ENCODE measurements around the gene BICD1.

BICD1 gene

DNA sequence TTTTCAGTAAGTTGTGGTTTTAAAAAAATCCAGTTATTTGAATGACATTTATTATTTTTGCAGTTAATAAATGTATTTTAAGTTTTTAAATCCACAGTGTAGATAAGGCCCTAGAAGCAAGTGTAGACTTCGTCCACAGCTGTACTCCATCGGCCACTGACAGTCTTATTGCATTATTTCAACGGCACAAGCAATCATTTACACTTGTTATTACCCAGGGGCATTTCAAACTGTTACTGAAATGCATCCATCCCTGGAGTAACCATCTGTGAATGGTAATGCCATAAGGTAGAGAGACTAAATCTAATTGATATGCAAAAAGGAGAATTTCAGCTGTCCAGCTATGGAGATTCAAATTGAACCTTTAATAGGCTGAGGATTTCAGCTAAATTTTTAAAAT is 48.4 kb downstream of the BICD1 start:
- TF ChIP-seq, protein P1, sequence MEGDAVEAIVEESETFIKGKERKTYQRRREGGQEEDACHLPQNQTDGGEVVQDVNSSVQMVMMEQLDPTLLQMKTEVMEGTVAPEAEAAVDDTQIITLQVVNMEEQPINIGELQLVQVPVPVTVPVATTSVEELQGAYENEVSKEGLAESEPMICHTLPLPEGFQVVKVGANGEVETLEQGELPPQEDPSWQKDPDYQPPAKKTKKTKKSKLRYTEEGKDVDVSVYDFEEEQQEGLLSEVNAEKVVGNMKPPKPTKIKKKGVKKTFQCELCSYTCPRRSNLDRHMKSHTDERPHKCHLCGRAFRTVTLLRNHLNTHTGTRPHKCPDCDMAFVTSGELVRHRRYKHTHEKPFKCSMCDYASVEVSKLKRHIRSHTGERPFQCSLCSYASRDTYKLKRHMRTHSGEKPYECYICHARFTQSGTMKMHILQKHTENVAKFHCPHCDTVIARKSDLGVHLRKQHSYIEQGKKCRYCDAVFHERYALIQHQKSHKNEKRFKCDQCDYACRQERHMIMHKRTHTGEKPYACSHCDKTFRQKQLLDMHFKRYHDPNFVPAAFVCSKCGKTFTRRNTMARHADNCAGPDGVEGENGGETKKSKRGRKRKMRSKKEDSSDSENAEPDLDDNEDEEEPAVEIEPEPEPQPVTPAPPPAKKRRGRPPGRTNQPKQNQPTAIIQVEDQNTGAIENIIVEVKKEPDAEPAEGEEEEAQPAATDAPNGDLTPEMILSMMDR (IDR thresholded peaks at IDR 0.05; ENCODE audit: low read depth, low read length) = no peak
- DNase-seq (ENCODE audit: extremely low read depth, low read depth) = no peak

DNA sequence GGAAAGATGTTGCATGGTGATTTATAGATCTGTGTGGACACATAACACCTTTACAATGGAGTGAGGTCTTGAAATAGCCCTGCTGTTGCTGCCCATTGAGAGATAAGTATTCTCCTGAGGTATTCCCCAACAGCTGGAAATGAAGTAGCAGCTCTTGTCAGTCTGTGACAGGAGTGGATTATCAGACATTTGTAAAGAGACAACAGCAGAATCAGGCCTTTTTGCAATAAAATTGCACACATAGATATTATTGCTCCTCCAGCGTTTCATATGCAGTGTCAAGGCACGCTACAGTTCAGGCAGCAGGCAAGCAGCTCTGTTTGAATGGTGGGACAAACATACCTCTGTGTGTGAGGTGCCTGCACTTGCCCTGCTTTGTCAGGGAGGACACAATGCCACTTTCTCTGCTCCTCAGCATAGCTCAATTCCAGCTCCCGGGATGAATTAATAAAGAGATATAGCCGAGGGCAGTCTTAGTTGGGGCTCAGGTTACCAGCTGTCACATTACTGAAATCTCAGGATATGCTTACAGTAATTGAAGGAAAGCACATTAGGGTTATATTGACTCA is 49.4 kb downstream of the BICD1 start:
- TF ChIP-seq, protein P1 (IDR thresholded peaks at IDR 0.05; ENCODE audit: low read depth, low read length) = no peak
- DNase-seq (ENCODE audit: extremely low read depth, low read depth) = no peak

DNA sequence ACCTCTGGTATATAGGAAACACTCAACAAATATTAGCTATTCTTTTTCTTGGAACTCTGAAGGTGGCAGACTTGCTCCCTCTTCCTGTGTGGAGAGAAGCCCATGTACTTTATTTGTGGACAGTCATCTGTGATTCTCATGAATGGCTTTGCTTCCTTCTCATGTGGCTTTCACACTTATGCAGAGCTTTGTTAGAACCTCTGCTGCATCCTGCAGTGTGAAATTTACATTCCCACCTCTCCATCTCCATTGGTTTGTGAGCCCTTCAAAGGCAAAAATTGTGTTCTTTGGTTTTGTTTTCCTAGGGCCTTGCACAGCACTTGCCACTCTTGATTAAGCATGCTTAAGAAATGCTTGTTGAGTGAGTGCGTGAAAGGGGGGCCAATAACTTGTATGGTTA is 51.9 kb downstream of the BICD1 start:
- no peak for DNase-seq (ENCODE audit: extremely low read depth, low read depth)
- TF ChIP-seq, protein P1 (IDR thresholded peaks at IDR 0.05; ENCODE audit: low read depth, low read length) = no peak

DNA sequence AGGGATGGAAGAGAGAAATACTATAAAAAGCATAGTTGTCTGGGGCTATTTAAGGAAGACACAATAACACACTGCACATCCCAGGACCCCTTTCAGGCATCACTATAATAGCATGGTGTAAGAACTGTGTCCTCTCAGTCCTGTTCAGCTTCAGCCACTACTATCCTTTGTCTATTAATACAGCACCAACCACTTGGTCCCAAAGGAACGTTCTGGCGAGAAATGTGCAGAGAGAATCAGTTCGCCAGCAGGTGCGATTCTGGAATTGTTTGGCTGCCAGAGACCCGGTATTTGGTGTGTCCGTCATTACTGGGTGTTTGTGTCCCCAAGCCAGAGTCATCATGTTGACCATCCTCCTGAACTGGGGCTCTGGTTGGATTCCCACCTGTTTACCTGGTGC is 52.7 kb downstream of the BICD1 start:
- TF ChIP-seq, protein P1 (IDR thresholded peaks at IDR 0.05; ENCODE audit: low read depth, low read length) = no peak
- DNase-seq (ENCODE audit: extremely low read depth, low read depth) = no peak

DNA sequence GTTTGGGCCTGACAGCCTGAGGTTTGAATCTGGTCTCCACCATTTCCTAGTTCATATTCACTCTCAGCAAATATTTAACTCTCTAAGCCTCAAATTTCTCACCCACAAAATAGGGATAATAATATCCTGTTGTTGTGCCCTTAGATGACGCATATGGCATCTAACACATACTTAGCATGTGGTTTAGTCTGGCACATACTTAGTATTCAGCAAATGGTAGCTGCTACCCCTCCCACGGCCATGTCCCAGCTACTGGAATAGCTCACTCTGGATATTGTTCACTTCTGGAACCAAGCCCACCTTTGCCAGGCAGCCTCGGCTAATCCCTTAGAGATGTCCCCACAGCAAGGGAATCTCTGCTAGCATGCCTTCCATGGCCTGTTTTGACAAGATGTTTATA is 53.3 kb downstream of the BICD1 start:
- no peak for DNase-seq (ENCODE audit: extremely low read depth, low read depth)
- TF ChIP-seq, protein P1 (IDR thresholded peaks at IDR 0.05; ENCODE audit: low read depth, low read length) = no peak

DNA sequence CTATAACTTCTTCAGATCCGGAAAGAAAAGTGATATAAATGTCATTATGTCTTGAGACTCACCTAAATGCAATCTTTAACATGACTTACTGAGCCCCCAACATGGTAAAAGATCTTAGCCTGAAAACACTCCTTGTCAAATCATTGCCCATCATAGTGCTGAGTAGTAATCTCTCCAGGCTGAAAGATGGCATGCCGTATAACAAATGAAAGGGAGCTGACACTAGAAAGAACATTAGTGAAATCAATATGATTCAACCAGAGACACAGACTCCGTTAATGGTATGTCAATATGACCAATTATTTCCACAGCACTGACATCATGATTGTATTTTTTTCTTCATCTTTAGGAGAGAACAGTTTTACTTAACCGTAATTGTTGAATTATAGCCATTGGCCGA is 54.4 kb downstream of the BICD1 start:
- no peak for DNase-seq (ENCODE audit: extremely low read depth, low read depth)
- TF ChIP-seq, protein P1 (IDR thresholded peaks at IDR 0.05; ENCODE audit: low read depth, low read length) = no peak

DNA sequence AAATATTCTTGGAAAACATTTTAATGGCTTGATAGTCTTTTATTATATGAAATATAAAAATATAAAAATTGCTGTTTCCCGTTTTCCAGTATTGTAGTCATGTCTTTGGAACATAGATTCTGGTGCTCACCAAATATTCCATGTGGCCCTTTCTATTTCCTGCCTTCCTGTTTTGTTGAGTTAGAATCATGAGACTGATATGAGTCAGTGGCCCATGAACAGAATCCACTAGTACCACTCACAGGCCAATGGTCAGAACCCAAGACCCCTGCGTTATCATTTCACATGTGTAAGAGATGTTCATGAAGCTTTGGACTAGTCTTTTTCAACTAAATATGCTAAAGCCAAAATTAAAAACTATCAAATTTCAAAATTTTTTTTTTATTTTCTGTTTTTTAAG is 56.9 kb downstream of the BICD1 start:
- TF ChIP-seq, protein P1 (IDR thresholded peaks at IDR 0.05; ENCODE audit: low read depth, low read length) = no peak
- DNase-seq (ENCODE audit: extremely low read depth, low read depth) = no peak

Measured in AG09319 (cell line).